Left lung (tissue), 10 donors: ENCODE measurements around the gene TPCN2. TPM values are rescaled to one million over a fixed set of nuclear protein-coding genes. Genes with fewer than 3 reads are reported as not detected.

Experiments
- ATAC-seq: fragments of 200-7000 bp; cut with Tn5 transposase; one replicate; pipeline ENCODE4 v1.9.1; 2020; ENCODE audit warnings: moderate library complexity
- DNase-seq, 4 donors: peaks; one replicate each; pipeline ENCODE4 v3.0.0-alpha.2; 2013 to 2020
- H3K27ac ChIP-seq, 2 donors: fragments of 200-600 bp; sonication (generic) in 1 of 2; one replicate each; pipeline versions ENCODE4 v1.5.0 to v1.8.0; 2020 to 2021
- H3K27me3 ChIP-seq, 2 donors: fragments of 200-600 bp; sonication (generic) in 1 of 2; one replicate each; pipeline versions ENCODE4 v1.5.0 to v1.8.0; 2020 to 2021
- H3K36me3 ChIP-seq, 2 donors: fragments of 200-600 bp; sonication (generic) in 1 of 2; one replicate each; pipeline versions ENCODE4 v1.5.0 to v1.8.0; 2020 to 2021
- H3K4me1 ChIP-seq, 2 donors: fragments of 200-600 bp; one replicate each; pipeline ENCODE4 v1.8.0; 2021
- H3K4me3 ChIP-seq, 2 donors: fragments of 200-600 bp; sonication (generic) in 1 of 2; one replicate each; pipeline versions ENCODE4 v1.5.0 to v1.8.0; 2020 to 2021; ENCODE audit warnings: mild to moderate bottlenecking in 1 of 2
- H3K9me3 ChIP-seq, 2 donors: fragments of 200-600 bp; sonication (generic) in 1 of 2; one replicate each; pipeline versions ENCODE4 v1.5.0 to v1.8.0; 2020 to 2021
- CTCF ChIP-seq, 2 donors: fragments of 200-600 bp; sonication (generic) in 1 of 2; IDR thresholded peaks; one replicate each; pipeline versions ENCODE4 v1.5.0 to v1.8.0; 2021; ENCODE audit warnings: antibody characterized with exemption in 2 of 2
- intact Hi-C, 2 donors: fragments of 100-400 bp; cut with DNase I; formaldehyde crosslinking; loops; one replicate each; pipeline versions ENCODE4 v1.11.2 to v1.14.2; 2022
- polyA plus RNA-seq, 6 donors: library from polyadenylated mRNA; unstranded; fragments of 120-200 nt; gene quantifications; one replicate each; pipeline ENCODE4 v1.2.1, GENCODE V29; 2013; ENCODE audit not compliant: insufficient read length in 6 of 6
- total RNA-seq, 2 donors: library from RNA; stranded (reverse); fragmentation: NEBNext Ultra II Directional; extraction: Animal tissue kit (Norgen Biotek cat#: 25700); gene quantifications; one replicate each; pipeline ENCODE4 v1.2.1, GENCODE V29; 2021
- donor health status: DM: no; HTN: yes; CAD: no.
- donor health status: DM: no; HTN: no; CAD: no.

The TPCN2 gene
- total and polyA plus RNA-seq, 8 donors, result 12.1 to 22.0 (median 14.9) TPM

GRCh38 chr11:69116671-69117070 is 67.9 kb downstream of the TPCN2 start:
- Histone ChIP-seq H3K4me3 (no peak overlapping the region), H3K9me3 (no peaks in the 10 kb centered on the region), H3K27ac (no peak overlapping the region), H3K4me1 (no peaks in the 10 kb centered on the region), H3K36me3 (no peaks in the 10 kb centered on the region), H3K27me3 (no peaks in the 10 kb centered on the region)
- no peak for ATAC-seq
- intact Hi-C loops, result no loop called here
- peak in 1 of 4 donors; percentile 51 for DNase-seq
- no peak for TF ChIP-seq CTCF (IDR thresholded peaks at IDR 0.05)

GRCh38 chr11:69119190-69119589 is 70.5 kb downstream of the TPCN2 start:
- Histone ChIP-seq H3K36me3 (no peaks in the 10 kb centered on the region), H3K4me3 (no peak overlapping the region), H3K27ac (no peak overlapping the region), H3K4me1 (peaks cover 12 to 19% of the 10 kb centered on the region in 2 donors), H3K27me3 (no peaks in the 10 kb centered on the region), H3K9me3 (no peaks in the 10 kb centered on the region)
- intact Hi-C loops, result no loop called here
- no peak for ATAC-seq
- DNase-seq, result no peak
- TF ChIP-seq CTCF (IDR thresholded peaks at IDR 0.05), result no peak

GRCh38 chr11:69120096-69120875 is 71.6 kb downstream of the TPCN2 start:
- no peak for TF ChIP-seq CTCF (IDR thresholded peaks at IDR 0.05)
- no peak for DNase-seq
- no peak overlapping the region for H3K27ac ChIP-seq
- no peak overlapping the region for H3K4me3 ChIP-seq
- intact Hi-C loops, result no loop called here
- H3K9me3 ChIP-seq, result no peaks in the 10 kb centered on the region
- H3K4me1 ChIP-seq, result peaks cover 12 to 20% of the 10 kb centered on the region in 2 donors
- no peaks in the 10 kb centered on the region for H3K36me3 ChIP-seq
- H3K27me3 ChIP-seq, result no peaks in the 10 kb centered on the region
- no peak for ATAC-seq

GRCh38 chr11:69121021-69121420 is 72.3 kb downstream of the TPCN2 start:
- DNase-seq, result no peak
- Histone ChIP-seq H3K27me3 (no peaks in the 10 kb centered on the region), H3K36me3 (no peaks in the 10 kb centered on the region), H3K27ac (no peak overlapping the region), H3K4me1 (peaks cover 12 to 20% of the 10 kb centered on the region in 2 donors), H3K9me3 (no peaks in the 10 kb centered on the region), H3K4me3 (no peak overlapping the region)
- no peak for TF ChIP-seq CTCF (IDR thresholded peaks at IDR 0.05)
- intact Hi-C loops, result no loop called here
- no peak for ATAC-seq

GRCh38 chr11:69121621-69122325 is 73.0 kb downstream of the TPCN2 start:
- DNase-seq, result no peak
- peaks cover 12 to 20% of the 10 kb centered on the region in 2 donors for H3K4me1 ChIP-seq
- ATAC-seq, result peak; percentile 6
- no peak for TF ChIP-seq CTCF (IDR thresholded peaks at IDR 0.05)
- peak overlapping the region; percentile 77 to 78 for H3K27ac ChIP-seq
- intact Hi-C loops, result no loop called here
- no peaks in the 10 kb centered on the region for H3K27me3 ChIP-seq
- H3K4me3 ChIP-seq, result no peak overlapping the region
- no peaks in the 10 kb centered on the region for H3K9me3 ChIP-seq
- H3K36me3 ChIP-seq, result no peaks in the 10 kb centered on the region
